Calu3 (cell line): ENCODE results near the gene NSD2. TPM values are rescaled to one million over a fixed set of nuclear protein-coding genes. Genes with fewer than 3 reads are reported as not detected.

ENCODE experiments used
- BruUV-seq: library from RNA; stranded (reverse); fragments of 400-500 nt; replicated peaks from 2 replicates; lab custom pipeline; 2021; lab: Mats Ljungman, UMichigan
- CTCF ChIA-PET: fragments of 300-600 bp; sonication (Branson Sonifier 250); formaldehyde crosslinking; loops from one replicate; lab custom pipeline; 2022; ENCODE audit warnings: antibody characterized with exemption; lab: Charles Lee
- DNase-seq: peaks from one replicate; pipeline ENCODE4 v3.0.0; 2022
- H3K27ac Mint-ChIP-seq: one replicate; pipeline ENCODE4 v1.8.0; 2022; ENCODE audit warnings: mixed read lengths; ENCODE audit not compliant: unreplicated experiment
- H3K27me3 Mint-ChIP-seq: one replicate; pipeline ENCODE4 v1.8.0; 2022; ENCODE audit warnings: mixed read lengths; ENCODE audit not compliant: unreplicated experiment
- H3K36me3 Mint-ChIP-seq: one replicate; pipeline ENCODE4 v1.8.0; 2022; ENCODE audit warnings: mild to moderate bottlenecking, moderate library complexity, mixed read lengths; ENCODE audit not compliant: insufficient read depth, unreplicated experiment
- H3K4me1 Mint-ChIP-seq: one replicate; pipeline ENCODE4 v1.8.0; 2022; ENCODE audit warnings: mild to moderate bottlenecking, low read depth, mixed read lengths; ENCODE audit not compliant: unreplicated experiment
- H3K4me3 Mint-ChIP-seq: one replicate; pipeline ENCODE4 v1.8.0; 2022; ENCODE audit warnings: mild to moderate bottlenecking, low read depth, moderate library complexity, mixed read lengths; ENCODE audit not compliant: unreplicated experiment
- H3K9me3 Mint-ChIP-seq: one replicate; pipeline ENCODE4 v1.8.0; 2022; ENCODE audit warnings: low read depth, mixed read lengths; ENCODE audit not compliant: unreplicated experiment
- intact Hi-C: fragments of 100-400 bp; cut with micrococcal nuclease; formaldehyde crosslinking; loops from one replicate; pipeline ENCODE4 v1.10.0; 2022; ENCODE audit not compliant: unreplicated experiment
- total RNA-seq: library from RNA; stranded (reverse); gene quantifications from 2 replicates; pipeline ENCODE4 v1.2.3, GENCODE V29; 2022
- TF ChIP-seq, protein P1 (sequence below): fragments of 200-600 bp; IDR thresholded peaks from one replicate; pipeline ENCODE4 v1.8.0; 2022; ENCODE audit warnings: antibody characterized with exemption; ENCODE audit not compliant: unreplicated experiment

The NSD2 gene
- total RNA-seq, 1 experiment from 2014 or later = 104 TPM

DNA sequence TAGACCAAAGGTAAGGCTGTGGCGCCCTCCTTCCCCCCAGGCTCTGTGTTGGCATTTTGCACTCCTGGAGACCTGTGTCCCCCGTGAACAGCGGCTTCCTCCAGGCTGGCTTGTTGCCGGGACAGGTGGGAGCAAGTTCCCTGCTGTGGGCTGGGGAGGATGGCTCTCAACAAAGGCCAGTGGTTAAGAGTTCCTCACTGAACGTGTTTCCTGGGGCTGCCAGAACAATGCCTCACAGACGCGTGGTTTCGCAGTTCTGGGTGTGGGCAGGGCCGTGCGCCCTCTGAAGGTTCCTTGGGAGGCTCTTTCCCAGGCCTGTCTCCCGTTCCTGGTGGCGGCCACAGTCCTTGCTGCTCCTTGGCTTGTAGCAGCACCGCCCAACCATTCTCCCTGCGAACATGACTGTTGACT is 104.2 kb downstream of the NSD2 start:
- CTCF ChIA-PET = no interaction called here
- intact Hi-C loops = no loop called here
- Mint-ChIP-seq H3K36me3 (peaks cover 51% of the 10 kb centered on the region), H3K9me3 (no peaks in the 10 kb centered on the region), H3K4me1 (no peaks in the 10 kb centered on the region), H3K27me3 (no peaks in the 10 kb centered on the region), H3K4me3 (no peak overlapping the region), H3K27ac (no peak overlapping the region)
- no TSS peak for BruUV-seq
- DNase-seq = no peak
- TF ChIP-seq, protein P1, sequence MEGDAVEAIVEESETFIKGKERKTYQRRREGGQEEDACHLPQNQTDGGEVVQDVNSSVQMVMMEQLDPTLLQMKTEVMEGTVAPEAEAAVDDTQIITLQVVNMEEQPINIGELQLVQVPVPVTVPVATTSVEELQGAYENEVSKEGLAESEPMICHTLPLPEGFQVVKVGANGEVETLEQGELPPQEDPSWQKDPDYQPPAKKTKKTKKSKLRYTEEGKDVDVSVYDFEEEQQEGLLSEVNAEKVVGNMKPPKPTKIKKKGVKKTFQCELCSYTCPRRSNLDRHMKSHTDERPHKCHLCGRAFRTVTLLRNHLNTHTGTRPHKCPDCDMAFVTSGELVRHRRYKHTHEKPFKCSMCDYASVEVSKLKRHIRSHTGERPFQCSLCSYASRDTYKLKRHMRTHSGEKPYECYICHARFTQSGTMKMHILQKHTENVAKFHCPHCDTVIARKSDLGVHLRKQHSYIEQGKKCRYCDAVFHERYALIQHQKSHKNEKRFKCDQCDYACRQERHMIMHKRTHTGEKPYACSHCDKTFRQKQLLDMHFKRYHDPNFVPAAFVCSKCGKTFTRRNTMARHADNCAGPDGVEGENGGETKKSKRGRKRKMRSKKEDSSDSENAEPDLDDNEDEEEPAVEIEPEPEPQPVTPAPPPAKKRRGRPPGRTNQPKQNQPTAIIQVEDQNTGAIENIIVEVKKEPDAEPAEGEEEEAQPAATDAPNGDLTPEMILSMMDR = no peak

DNA sequence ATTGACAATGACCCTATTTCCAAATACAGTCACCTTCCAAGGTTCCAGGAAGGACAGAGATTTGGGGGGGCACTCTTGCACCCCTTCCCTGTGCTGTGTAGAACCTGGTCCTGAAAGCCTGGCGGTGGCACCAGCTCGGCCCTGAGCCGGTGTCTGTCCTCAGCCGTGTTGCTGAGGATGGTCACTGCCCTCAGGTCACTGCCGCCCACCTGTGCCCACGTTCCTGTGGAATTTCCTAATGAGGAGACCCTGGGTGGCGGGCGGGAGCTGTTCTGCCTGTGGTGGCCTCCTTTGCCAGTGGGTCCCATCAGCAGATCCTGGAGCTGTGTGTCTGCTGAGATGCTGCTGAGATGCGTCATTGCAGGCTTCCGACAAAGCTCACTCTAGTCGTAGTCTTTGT is 104.7 kb downstream of the NSD2 start:
- intact Hi-C loops = no loop called here
- CTCF ChIA-PET = no interaction called here
- BruUV-seq = no TSS peak
- TF ChIP-seq, protein P1 = no peak
- DNase-seq = no peak
- Mint-ChIP-seq H3K27me3 (no peaks in the 10 kb centered on the region), H3K9me3 (no peaks in the 10 kb centered on the region), H3K27ac (no peak overlapping the region), H3K36me3 (peaks cover 50% of the 10 kb centered on the region), H3K4me1 (no peaks in the 10 kb centered on the region), H3K4me3 (no peak overlapping the region)

DNA sequence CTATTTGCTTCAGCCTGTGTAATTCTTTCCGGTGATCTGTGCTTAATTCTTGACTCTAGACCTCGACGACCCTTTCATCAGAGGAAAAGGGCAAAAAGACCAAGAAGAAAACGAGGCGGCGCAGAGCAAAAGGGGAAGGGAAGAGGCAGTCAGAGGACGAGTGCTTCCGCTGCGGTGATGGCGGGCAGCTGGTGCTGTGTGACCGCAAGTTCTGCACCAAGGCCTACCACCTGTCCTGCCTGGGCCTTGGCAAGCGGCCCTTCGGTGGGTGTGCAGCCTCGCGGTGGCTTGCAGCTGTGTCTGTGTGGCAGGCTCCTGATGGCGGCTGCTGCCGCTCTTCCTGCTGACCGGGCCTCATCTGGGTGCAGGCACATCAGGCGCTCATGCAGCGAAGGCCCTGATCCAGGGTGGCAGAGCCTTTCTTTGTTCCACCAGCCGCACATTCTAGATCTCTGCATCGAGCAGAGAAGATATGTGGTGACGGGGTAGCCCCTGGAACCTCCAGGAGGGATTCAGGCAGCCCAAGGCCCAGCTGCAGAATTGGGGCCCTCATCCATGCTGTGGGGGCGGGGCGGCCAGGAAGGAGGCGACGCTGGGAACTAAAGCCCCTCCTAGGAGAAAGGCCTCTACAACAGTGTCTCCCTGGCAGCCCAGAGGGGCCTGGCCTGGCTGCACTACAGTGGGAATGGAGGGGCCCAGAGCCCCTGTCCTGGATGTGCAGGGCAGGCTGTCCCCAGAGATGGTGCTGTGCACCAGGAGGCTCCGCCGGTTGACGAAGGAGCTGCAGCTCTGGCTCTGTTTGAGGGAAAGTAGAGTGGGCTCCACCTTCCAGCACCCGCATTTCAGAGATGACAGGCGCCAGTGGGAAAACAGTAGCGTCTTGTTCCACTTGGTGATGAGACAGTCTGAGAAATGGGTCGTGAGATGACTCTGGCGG is 105.5 kb downstream of the NSD2 start:
- Mint-ChIP-seq H3K27me3 (no peaks in the 10 kb centered on the region), H3K36me3 (peaks cover 56% of the 10 kb centered on the region), H3K9me3 (no peaks in the 10 kb centered on the region), H3K4me1 (no peaks in the 10 kb centered on the region), H3K27ac (no peak overlapping the region), H3K4me3 (no peak overlapping the region)
- no TSS peak for BruUV-seq
- intact Hi-C loops = no loop called here
- CTCF ChIA-PET = no interaction called here
- TF ChIP-seq, protein P1 = no peak
- no peak for DNase-seq

DNA sequence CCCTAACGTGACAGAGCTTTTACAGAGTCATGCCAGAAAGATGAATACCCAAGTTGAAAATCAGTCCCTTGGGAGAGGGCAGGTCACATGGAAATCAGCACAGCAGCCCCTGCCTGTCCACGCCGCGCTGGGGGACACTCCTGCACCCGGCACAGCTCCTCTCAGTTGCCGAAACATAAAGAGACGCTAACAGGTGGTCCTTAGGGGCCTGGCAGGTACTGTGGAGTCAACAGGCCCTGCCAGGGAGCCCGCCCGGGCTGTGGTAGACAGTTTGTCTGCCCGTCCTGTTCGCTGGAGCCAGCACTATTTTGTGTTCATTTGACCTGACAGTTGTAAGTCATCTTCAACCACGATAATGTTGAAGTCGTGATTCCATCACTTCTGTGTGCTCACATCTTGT is 107.0 kb downstream of the NSD2 start:
- Mint-ChIP-seq H3K36me3 (peaks cover 57% of the 10 kb centered on the region), H3K4me3 (no peak overlapping the region), H3K9me3 (no peaks in the 10 kb centered on the region), H3K4me1 (no peaks in the 10 kb centered on the region), H3K27ac (no peak overlapping the region), H3K27me3 (no peaks in the 10 kb centered on the region)
- CTCF ChIA-PET = no interaction called here
- TF ChIP-seq, protein P1 = no peak
- no peak for DNase-seq
- BruUV-seq = no TSS peak
- intact Hi-C loops = no loop called here
